ENCODE data around the gene NPAS2.
A peak's percentile ranks its signal among the peaks of the same experiment; 100 is the strongest.

NPAS2 gene, protein sequence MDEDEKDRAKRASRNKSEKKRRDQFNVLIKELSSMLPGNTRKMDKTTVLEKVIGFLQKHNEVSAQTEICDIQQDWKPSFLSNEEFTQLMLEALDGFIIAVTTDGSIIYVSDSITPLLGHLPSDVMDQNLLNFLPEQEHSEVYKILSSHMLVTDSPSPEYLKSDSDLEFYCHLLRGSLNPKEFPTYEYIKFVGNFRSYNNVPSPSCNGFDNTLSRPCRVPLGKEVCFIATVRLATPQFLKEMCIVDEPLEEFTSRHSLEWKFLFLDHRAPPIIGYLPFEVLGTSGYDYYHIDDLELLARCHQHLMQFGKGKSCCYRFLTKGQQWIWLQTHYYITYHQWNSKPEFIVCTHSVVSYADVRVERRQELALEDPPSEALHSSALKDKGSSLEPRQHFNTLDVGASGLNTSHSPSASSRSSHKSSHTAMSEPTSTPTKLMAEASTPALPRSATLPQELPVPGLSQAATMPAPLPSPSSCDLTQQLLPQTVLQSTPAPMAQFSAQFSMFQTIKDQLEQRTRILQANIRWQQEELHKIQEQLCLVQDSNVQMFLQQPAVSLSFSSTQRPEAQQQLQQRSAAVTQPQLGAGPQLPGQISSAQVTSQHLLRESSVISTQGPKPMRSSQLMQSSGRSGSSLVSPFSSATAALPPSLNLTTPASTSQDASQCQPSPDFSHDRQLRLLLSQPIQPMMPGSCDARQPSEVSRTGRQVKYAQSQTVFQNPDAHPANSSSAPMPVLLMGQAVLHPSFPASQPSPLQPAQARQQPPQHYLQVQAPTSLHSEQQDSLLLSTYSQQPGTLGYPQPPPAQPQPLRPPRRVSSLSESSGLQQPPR

DNA sequence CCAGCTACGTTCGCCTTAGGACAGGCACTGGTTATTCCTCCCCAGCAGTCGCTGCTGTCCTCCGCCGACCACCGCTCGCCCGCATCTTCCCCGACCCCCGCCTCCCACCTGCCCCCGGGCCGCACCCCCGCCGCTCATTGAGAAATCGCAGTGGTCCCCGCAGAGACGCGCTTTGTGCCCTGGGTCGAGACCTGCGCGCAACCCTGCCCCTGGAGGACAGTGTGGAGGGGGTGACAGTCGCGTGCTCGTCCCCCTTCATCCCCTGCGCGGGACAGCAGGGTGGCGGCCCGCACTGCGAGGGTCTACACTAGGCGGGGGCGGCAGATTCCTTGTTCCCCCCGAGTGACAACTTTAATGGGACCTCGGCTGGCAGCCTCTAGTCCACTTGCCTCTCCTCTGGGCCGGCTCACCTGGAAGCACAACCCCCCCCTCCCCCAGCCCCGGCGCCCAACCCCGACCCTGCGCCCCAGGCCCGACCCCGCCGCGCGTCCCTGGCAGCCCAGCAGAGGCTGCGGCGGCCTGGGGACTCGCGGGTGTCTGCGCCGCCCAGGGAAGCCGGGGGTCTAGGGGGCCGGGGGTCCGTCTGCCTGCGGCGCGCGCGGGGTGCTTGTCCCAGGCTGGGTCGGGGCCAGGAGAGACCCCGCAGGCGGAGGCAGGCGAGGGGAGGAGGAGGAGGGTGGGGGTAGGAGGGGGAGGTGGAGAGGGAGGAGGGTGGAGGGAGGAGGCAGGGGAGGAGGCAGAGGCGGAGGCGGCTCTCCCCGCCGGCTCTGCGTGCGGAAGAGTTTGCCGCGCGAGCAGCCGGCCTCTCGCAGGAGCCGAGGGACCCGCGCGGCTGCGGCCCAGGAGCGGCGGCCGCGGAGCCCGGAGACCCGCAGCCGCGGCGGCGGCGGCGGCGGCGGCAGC lies at the start of gene NPAS2:
Gene NPAS2 (plus strand): TSS at position 770 of the 903 bp plus-strand sequence. CDS start 84,616 bp downstream, outside the sequence.
- DNase-seq (ENCODE audit: low read depth), result peak; percentile 9

DNA sequence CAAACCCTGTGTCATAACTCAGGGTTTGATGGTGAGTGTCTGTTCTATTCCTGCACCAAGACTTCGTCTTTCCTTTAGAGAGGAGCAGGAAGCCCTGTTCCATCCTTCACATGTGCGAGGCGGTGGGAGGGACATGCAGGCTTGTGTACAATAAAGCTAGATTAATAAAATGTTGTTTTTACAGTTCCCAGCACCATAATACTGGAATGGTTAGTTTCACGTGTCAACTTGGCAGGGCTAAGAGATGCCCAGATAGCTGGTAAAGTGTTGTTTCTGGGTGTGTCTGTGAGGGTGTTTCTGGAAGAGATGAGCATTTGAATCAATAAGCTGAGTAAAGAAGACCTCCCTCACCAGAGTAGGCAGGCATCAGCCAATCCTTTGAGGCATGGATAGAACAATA lies 48.8 kb upstream of the NPAS2 start:
- DNase-seq (ENCODE audit: low read depth), result no peak

DNA sequence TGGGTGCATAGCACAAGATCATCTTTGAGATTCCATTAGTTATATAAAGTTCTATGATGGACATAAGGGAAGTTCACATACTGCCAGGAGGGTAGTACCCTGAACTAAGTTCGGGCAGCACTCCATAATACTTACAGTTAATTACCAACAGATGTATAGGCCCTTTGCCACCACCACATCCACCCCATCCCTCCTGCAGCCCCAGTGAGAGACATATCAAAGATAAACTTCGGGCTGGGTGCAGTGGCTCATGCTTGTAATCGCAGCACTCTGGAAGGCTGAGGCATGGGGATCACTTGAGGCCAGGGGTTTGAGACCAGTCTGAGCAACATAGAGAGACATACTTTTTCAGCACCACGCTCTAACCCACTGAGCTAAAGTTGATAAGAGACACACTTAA lies 46.4 kb upstream of the NPAS2 start:
- no peak for DNase-seq (ENCODE audit: low read depth)

DNA sequence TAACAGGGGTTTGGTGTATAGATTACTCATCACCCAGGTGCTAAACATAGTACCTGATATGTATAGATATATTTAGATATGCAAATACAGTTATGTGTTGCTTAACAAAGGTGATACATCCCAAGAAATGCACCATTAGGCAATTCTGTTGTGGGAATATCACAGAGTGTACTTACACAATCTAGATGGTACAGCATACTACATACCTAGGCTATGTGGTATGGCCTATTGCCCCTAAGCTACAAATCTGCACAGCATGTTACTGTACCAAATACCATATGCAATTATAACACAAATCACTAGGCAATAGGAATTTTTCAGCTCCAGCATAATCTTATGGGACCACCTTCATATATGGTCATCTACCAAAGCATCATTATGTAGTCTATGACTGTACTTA lies 43.5 kb upstream of the NPAS2 start:
- no peak for DNase-seq (ENCODE audit: low read depth)

DNA sequence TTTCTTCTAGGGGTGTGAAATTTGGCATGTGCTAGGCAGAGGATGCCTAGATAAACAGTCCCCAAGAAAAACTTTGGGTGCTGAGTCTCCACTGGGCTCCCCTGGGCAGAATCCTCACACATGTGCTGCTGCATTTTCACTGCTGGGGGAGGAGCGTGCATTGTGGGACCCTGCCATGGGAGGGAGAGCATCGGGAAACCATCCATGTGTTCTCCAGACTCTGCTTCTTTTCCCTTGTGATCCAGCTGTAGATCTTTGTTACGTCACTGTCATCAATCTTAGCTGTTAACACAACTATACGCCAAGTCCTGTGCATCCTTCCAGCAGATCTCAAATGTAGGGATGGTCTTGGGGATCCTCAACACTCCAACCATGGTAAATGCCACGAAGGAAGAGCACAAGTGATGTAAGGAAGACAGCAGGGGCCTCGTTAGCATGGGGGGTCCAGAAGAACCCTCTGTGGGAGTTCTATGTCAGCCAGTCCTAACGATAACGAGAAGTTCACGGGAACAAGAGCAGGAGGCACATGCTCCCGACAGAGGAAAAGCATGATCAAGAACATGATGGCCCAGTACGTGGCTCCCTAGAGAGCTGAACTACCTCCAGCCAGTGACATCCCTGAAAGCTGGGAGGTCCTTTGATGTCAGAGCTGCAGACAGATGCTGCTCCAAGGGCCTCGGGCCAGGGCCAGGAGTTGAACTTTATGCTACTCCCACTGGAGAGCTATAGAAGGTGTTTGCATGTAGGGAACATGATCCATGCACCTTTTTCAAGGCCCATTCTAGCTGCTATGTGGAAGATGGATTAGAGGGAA lies 41.1 kb upstream of the NPAS2 start:
- no peak for DNase-seq (ENCODE audit: low read depth)

DNA sequence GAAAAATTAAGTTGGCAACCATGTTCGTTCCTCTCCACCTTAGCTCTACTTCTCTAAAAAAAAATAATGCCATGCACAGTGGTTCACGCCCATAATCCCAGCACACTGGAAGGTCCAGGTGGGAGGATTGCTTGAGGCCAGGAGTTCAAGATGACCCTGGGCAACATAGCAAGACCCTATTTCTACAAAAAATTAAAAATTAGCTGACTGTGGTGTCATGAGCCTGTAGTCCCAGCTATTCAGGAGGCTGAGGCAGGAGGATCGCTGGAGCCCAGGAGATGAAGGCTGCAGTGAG lies 40.1 kb upstream of the NPAS2 start:
- no peak for DNase-seq (ENCODE audit: low read depth)

DNA sequence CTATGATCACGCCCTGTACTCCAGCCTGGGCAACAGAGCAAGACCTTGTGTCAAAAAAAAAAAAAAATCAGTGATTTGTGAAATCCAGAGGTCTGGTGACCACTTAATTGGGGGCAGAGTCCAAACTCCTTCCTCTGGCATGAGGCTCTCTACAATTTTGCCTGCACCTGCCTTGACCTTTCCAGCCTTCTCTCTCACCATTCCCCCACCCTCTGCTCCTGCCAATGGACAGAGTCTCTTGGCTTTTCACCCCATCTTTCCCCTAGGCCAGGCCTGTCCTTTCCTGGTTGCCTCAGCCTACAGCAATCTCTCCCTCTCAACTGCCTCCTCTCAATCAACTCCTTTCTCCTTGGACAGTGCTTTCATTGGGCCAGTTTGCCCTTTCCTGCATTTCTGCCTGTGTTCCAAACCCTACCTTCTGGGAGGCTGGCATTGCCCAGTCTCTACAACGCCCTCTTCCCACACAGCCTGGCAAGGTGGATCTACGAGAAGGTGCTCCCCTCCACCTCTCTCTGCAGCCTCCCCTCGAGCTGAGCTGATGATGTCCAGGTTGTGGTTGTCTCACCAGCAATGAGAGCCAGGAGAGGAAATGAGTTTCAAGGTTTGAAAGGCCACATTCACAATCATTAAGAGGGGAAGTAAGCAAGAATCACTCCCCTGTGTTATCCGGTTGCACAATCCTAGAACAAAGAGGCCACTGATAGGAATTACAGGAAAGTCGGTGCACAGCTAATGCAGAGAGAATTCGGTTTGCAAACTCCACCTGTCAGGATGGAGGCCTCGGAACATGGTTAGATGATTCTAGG lies 39.5 kb upstream of the NPAS2 start:
- DNase-seq (ENCODE audit: low read depth), result no peak

DNA sequence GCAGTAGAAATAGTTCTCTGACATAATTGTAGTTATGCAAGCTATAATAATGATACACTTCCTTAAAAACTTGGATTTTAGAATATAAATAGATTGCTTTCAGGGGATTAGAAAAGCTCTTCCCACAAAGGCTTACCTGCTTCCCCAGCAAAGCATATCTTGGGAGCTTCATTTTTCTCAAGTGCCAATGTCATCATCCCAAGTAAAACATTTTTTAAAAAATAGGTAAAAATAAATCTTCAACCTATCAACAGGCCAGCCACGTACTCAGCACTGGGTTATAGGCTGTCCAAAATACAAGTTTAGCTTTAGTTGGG lies 39.0 kb upstream of the NPAS2 start:
- DNase-seq (ENCODE audit: low read depth), result no peak

DNA sequence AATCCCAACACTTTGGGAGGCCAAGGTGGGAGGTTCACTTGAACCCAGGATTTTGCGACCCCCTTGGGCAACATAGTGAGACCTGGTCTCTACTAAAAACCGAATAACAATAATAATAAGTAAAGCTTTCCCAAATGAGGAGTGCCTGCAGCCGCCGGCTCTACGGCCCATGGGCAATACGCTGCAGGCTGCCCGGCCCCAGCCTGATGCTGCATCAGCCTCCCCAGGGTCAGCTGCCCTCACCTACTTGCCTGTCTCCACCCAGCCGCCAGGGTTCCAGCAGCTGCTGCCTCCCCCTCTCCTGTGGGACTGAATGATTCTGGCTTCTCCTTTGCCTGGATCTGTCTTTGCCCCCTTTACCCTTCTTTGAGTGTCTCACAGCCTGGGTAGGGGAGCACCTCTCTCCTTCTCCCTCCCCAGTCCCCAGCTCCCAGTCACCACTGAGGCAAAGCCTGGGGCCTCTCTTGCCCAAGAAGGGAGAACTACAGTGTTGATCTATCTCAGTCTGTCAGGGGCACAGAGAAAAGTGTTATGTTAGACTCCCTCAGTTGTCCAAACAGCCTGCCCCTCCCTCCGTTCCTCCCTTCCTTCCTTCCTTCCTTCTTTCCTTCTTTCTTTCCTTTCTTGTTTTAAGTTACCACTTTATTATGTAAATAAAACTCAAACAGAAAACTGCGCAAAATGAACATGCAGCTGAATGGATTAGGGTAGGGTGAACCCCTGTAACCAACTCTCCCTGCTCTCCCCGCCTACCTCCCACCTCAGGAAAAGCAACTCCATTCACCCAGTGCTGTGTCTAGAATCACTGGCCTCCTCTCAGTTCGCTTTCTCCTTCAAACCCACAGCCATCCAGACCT lies 38.2 kb upstream of the NPAS2 start:
- DNase-seq (ENCODE audit: low read depth), result no peak

DNA sequence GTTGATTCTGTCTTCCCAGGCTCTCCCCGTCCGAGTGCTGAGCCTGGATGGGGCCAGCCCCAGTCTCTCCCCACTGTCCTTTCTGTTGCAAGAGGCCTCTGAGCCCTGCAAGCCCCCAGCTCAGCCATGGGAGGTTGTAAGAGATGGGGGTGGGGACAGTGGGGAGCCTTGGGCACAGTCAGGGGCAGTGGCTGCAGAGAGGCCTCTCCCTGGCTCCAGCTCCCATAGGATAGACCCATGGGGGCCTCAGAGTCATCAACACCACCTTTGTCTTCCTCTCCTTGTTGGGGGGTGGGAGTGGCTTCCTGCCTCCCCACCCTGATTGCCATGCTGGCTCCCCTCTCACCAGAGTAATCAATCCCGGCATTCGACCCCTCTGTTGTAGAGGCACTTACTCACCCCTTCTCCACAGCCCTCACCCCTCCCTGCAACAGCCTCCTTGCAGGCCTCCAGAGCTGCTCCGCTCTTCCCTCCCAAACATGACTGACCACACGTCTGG lies 37.5 kb upstream of the NPAS2 start:
- no peak for DNase-seq (ENCODE audit: low read depth)

DNA sequence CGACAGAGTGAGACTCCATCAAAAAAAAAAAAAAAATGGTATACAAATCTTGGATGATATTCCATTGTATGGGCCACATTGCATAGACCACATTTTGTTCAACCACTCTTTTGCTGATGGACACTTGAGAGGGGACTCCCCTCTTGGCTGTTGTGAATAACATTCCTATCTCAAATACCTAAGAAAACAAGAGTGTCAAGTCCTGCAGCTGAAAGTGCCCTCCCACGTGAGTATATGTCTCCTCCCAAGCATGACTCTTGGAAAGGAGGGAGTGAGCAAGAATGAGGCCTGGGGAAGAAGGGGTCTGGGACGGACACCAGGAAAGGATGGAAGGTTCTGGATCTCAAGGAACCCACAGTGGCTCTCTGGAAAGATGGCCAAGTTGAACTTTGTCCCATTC lies 36.0 kb upstream of the NPAS2 start:
- DNase-seq (ENCODE audit: low read depth), result no peak

DNA sequence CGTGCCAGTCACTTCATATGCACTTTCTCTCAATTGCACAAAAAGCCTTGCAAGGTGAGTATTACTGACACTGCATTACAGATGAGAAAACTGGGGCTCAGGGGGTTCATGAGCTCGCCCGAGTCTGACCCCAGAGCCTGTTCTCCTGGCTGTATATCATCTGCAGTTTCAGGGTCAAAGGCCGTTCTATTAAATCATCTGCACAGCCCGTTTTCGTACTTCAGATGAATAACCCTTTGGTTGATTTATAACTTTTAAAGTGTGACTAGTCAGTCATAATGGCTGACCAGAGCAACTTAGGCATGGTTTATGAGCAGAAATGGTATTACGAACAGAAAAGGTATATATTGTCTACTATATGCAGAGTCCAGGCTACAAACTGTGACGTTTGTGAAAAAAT lies 35.3 kb upstream of the NPAS2 start:
- DNase-seq (ENCODE audit: low read depth), result no peak

DNA sequence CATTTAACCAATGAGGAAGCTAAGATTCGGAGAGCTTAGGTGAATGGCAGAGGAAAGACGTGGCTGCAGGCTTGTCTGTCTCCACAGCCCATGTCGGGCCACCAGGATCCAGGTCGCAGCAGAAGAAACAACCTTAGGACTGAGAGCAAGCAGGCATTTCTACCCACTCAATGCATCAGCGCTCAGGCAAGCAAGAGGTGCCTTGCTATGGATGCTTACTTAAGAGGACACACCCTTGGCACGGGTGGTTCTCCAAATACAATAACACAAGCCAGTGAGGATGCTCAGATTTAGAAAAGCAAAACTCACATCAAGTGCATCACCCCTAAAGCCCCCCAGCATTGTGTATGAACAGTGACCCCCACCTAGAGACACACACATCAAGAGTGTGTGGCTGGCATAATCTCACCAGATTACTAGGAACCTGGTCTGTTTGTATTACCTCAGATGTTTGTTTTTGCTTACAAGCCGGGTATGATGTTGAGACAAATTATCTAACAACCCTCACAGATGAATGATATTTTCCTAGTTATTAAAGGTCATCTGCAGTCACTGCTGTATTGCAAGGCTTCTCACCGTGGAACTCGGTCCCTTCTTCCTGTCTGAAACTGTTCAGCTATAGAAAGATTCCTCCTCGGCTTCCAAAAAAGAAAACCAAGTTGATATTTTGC lies 34.2 kb upstream of the NPAS2 start:
- no peak for DNase-seq (ENCODE audit: low read depth)

DNA sequence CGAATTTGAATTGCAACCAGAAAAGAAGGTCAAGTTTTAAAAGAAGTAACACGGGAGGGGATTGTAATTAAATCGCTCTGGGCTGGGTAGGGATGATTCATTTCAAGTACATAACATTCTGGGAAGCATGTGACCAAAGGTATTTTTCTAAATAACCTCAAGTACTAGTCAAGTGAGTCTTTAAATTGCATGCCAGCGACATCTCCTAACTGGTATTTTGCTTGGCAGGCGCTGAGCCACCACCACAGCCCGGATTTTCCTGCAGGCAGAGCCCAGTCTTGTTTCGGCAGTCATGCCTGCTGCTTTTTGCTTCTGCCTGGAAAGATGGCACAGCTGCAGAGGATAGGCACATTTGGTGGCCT lies 33.7 kb upstream of the NPAS2 start:
- no peak for DNase-seq (ENCODE audit: low read depth)

DNA sequence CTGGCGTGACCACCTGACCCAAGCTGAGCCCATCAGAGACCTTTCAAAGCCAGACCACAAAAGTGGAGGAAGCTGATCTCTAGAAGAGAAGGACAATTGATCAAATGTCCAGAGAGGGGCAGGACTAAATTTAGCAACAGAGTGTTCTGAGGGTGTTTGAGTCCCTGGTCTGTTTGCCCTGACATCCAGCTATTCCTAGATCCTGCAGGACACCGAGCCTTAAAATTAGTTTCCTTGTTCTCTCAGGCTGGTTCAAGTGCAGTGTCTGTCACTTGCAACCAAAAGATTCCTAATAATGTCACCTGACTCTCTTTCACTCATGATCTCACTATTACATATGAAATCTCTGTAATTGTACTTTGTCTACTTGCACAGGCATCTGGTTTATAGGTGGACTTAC lies 33.0 kb upstream of the NPAS2 start:
- no peak for DNase-seq (ENCODE audit: low read depth)

DNA sequence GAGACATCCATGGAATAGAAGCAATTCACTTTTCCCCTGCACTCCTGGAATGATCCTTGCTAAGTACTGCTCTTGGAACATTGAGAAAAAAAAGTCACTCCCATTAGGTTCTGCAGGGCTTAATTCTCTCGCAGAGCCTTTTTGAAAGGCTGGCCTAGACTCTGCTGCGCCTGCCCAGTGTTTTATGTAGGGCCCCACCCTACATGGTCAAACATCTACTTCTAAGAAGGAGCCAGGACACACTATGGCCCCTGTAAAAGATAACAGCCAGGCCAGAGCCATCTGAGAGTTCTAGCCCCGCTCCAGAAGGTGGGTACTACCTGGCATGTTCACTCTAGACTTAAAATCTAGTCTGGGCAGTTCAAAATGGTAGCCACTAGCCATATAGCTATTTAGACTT lies 30.6 kb upstream of the NPAS2 start:
- no peak for DNase-seq (ENCODE audit: low read depth)

DNA sequence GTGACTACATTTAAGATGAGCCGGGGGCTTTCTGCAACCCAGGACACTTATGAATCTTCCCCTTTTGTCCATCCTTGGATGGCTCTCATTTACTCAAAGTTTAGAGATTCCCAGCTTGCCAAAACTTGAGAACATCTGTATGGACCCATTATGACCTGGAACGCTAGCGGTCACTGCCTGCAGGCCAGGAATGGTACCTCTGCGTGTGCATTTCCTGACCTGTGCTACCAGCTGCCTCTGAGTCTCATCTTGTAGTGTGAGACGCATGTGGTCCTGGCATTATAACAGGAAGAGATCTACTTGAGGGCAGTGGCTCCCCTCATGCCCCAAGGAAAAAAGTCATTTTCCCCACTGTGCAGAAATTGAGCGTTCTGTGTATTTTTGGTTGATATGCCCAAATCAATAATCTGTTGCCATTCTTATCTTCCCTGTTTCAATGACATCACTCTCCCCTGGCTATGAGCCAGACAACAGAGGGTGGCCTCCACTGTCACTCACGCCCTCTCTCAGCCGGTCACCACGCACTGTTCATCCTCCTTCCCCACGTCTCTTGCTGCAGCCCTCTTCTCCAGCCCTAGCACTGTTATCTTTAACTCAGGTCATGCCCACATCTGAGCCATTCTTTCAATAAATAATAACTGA lies 28.5 kb upstream of the NPAS2 start:
- no peak for DNase-seq (ENCODE audit: low read depth)

DNA sequence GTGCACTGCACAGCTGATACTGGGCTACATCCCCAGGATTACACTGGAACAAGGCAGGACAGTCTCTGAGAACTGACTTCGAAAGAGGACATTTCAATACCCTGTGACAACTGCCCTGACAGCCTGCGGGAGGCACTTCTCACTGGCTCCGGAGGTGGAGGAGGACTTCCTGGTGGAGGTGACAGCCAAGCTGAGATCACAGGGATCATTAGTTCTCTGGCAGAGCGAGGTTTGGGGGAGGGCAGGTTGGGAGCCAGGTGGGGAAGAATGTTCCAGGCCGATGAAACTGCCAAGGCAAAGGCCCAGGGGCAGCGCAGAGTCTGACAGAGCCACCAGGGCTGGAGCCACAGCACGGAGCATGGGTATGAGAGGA lies 28.0 kb upstream of the NPAS2 start:
- DNase-seq (ENCODE audit: low read depth), result no peak

DNA sequence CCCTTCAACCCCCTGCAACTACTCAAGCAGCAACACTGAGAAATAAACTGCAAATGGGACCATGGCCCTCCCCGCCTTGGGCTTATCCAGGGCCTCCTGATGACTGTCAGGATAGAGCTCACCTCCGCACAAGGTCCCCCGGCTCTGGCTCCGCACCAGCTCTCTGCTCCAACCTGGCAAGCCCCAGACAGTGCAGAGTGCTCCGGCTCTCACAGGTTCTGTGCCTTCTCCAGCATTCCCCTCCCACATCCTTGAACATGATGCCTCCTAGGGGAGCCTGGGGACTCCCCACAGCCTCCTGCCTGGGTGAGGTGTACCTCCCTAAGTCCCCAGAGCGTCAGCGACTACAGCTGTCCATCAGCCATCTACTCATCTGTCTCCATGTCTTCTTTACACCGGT lies 26.7 kb upstream of the NPAS2 start:
- no peak for DNase-seq (ENCODE audit: low read depth)
